Astrocyte (in vitro differentiated cells and primary cell): ENCODE data around the gene TAL1. TPM values are rescaled to one million over a fixed set of nuclear protein-coding genes. Genes with fewer than 3 reads are reported as not detected.
A peak's percentile ranks its signal among the peaks of the same experiment; 100 is the strongest.
"Not testable (repeated sequence)": the region's sequence is repeated elsewhere in the genome, so short reads cannot be mapped to it uniquely, and the experiment has no call there.

Experiments
- DNase-seq: peaks from one replicate; pipeline ENCODE4 v3.0.0-alpha.2; 2010; ENCODE audit warnings: low read depth
- FAIRE-seq: peaks from 2 replicates; lab custom pipeline; 2011; peaks lifted over from hg19 to GRCh38; lab: Jason Lieb, UNC
- H2AFZ ChIP-seq: 2 replicates; pipeline ENCODE4 v1.6.0; 2012; ENCODE audit warnings: low read depth, low read length, inconsistent platforms
- H3K27ac ChIP-seq: 2 replicates; pipeline ENCODE4 v1.5.1; 2011; ENCODE audit warnings: low read depth, low read length, inconsistent platforms
- H3K27me3 ChIP-seq: 2 replicates; pipeline ENCODE4 v1.6.0; 2011; ENCODE audit warnings: low read length, inconsistent platforms; ENCODE audit not compliant: insufficient read depth
- H3K36me3 ChIP-seq: 2 replicates; pipeline ENCODE4 v1.5.1; 2011; ENCODE audit warnings: low read length, inconsistent platforms; ENCODE audit not compliant: insufficient read depth
- H3K4me1 ChIP-seq: 2 replicates; pipeline ENCODE4 v1.5.1; 2011; ENCODE audit warnings: low read length, inconsistent platforms; ENCODE audit not compliant: insufficient read depth
- H3K4me2 ChIP-seq: 2 replicates; pipeline ENCODE4 v1.6.0; 2012; ENCODE audit warnings: low read length, inconsistent platforms
- H3K4me3 ChIP-seq: 2 replicates; pipeline ENCODE4 v1.5.1; 2011; ENCODE audit warnings: low read depth, mild to moderate bottlenecking, low read length, inconsistent platforms; ENCODE audit not compliant: insufficient read depth
- H3K79me2 ChIP-seq: 2 replicates; pipeline ENCODE4 v1.6.0; 2012; ENCODE audit warnings: mild to moderate bottlenecking, low read length, inconsistent platforms; ENCODE audit not compliant: insufficient read depth
- H3K9ac ChIP-seq: 2 replicates; pipeline ENCODE4 v1.6.0; 2012; ENCODE audit warnings: mild to moderate bottlenecking, low read length, inconsistent platforms
- H3K9me3 ChIP-seq: 2 replicates; pipeline ENCODE4 v1.5.1; 2012; ENCODE audit warnings: low read depth, mild to moderate bottlenecking, low read length, inconsistent platforms; ENCODE audit not compliant: insufficient read depth
- H4K20me1 ChIP-seq: 2 replicates; pipeline ENCODE4 v1.6.0; 2012; ENCODE audit warnings: low read length, inconsistent platforms; ENCODE audit not compliant: insufficient read depth
- H3K27ac Mint-ChIP-seq: one replicate; pipeline ENCODE4 v1.8.0; 2021; ENCODE audit warnings: mild to moderate bottlenecking, mixed read lengths; ENCODE audit not compliant: unreplicated experiment
- H3K27me3 Mint-ChIP-seq: one replicate; pipeline ENCODE4 v1.8.0; 2021; ENCODE audit warnings: low read depth, mixed read lengths; ENCODE audit not compliant: unreplicated experiment
- H3K36me3 Mint-ChIP-seq: one replicate; pipeline ENCODE4 v1.8.0; 2021; ENCODE audit warnings: low read depth, mixed read lengths; ENCODE audit not compliant: unreplicated experiment
- H3K4me1 Mint-ChIP-seq: one replicate; pipeline ENCODE4 v1.8.0; 2021; ENCODE audit warnings: low read depth, mixed read lengths; ENCODE audit not compliant: unreplicated experiment
- H3K4me3 Mint-ChIP-seq: one replicate; pipeline ENCODE4 v1.8.0; 2021; ENCODE audit warnings: mild to moderate bottlenecking, moderate library complexity, mixed read lengths; ENCODE audit not compliant: unreplicated experiment
- H3K9me3 Mint-ChIP-seq: one replicate; pipeline ENCODE4 v1.8.0; 2021; ENCODE audit warnings: mild to moderate bottlenecking, mixed read lengths; ENCODE audit not compliant: unreplicated experiment
- CTCF ChIP-seq: IDR thresholded peaks from 2 replicates; pipeline ENCODE4 v1.5.1; 2011; ENCODE audit warnings: low read depth, mild to moderate bottlenecking, inconsistent platforms, low read length, moderate library complexity; ENCODE audit not compliant: insufficient read depth
- EZH2 ChIP-seq: IDR thresholded peaks from 2 replicates; pipeline ENCODE4 v1.6.1; 2012; ENCODE audit warnings: mild to moderate bottlenecking, low read length, inconsistent platforms; ENCODE audit not compliant: insufficient read depth
- total RNA-seq: library from RNA; stranded (reverse); gene quantifications from 2 replicates; pipeline ENCODE4 v1.2.1, GENCODE V29; 2021

Gene TAL1
- total RNA-seq, 1 donor from 2014 or later, result 0.14 TPM

- DNase-seq, H3K4me1 ChIP-seq, H3K9me3 ChIP-seq, H3K36me3 Mint-ChIP-seq, H3K9ac ChIP-seq, H3K4me2 ChIP-seq, H4K20me1 ChIP-seq, H3K27ac ChIP-seq, H3K4me3 ChIP-seq, FAIRE-seq, H3K27me3 Mint-ChIP-seq, H3K27ac Mint-ChIP-seq, H3K4me1 Mint-ChIP-seq, H3K79me2 ChIP-seq, H3K27me3 ChIP-seq, H2AFZ ChIP-seq, H3K9me3 Mint-ChIP-seq, H3K4me3 Mint-ChIP-seq: not testable (repeated sequence)
- H3K36me3 ChIP-seq, result peaks cover 24% of the 10 kb centered on the region
Observed at GRCh38 chr1:47265529-47265928, 33.5 kb upstream of the TAL1 start.

- Histone ChIP-seq H3K27ac (no peak overlapping the region), H3K4me2 (no peak overlapping the region), H2AFZ (no peak overlapping the region), H3K9ac (no peak overlapping the region), H3K27me3 (no peaks in the 10 kb centered on the region), H3K9me3 (no peaks in the 10 kb centered on the region), H3K36me3 (peaks cover 24% of the 10 kb centered on the region), H3K4me1 (no peaks in the 10 kb centered on the region), H3K4me3 (no peak overlapping the region), H3K79me2 (no peaks in the 10 kb centered on the region), H4K20me1 (peaks cover 6% of the 10 kb centered on the region)
- H3K27me3 Mint-ChIP-seq, result no peaks in the 10 kb centered on the region
- DNase-seq (no peak), FAIRE-seq (peak; percentile 60)
- TF ChIP-seq EZH2 (no peak), CTCF (peak; percentile 79)
- H3K36me3 Mint-ChIP-seq, result peaks cover 4% of the 10 kb centered on the region
- H3K27ac Mint-ChIP-seq, result no peak overlapping the region
- H3K4me3 Mint-ChIP-seq, result no peak overlapping the region
- H3K9me3 Mint-ChIP-seq, result no peaks in the 10 kb centered on the region
- no peaks in the 10 kb centered on the region for H3K4me1 Mint-ChIP-seq
Observed at GRCh38 chr1:47262787-47263413, 30.9 kb upstream of the TAL1 start.

- no peak overlapping the region for H3K27ac ChIP-seq
- no peak overlapping the region for H3K27ac Mint-ChIP-seq
- H3K9ac ChIP-seq, result no peak overlapping the region
- no peaks in the 10 kb centered on the region for H3K9me3 Mint-ChIP-seq
- H4K20me1 ChIP-seq, result no peaks in the 10 kb centered on the region
- peaks cover 10% of the 10 kb centered on the region for H3K36me3 ChIP-seq
- TF ChIP-seq CTCF (no peak), EZH2 (no peak)
- no peak overlapping the region for H3K4me3 Mint-ChIP-seq
- no peaks in the 10 kb centered on the region for H3K79me2 ChIP-seq
- no peaks in the 10 kb centered on the region for H3K4me1 Mint-ChIP-seq
- H3K36me3 Mint-ChIP-seq, result no peaks in the 10 kb centered on the region
- H3K9me3 ChIP-seq, result no peaks in the 10 kb centered on the region
- no peaks in the 10 kb centered on the region for H3K4me1 ChIP-seq
- H3K4me3 ChIP-seq, result no peak overlapping the region
- no peak overlapping the region for H2AFZ ChIP-seq
- no peak for DNase-seq
- no peak overlapping the region for H3K4me2 ChIP-seq
- no peaks in the 10 kb centered on the region for H3K27me3 ChIP-seq
- no peak for FAIRE-seq
- no peaks in the 10 kb centered on the region for H3K27me3 Mint-ChIP-seq
Observed at GRCh38 chr1:47257224-47257623, 25.2 kb upstream of the TAL1 start.
